Stomach smooth muscle (tissue), 2 donors: Measurements from ENCODE around the gene APH1A.

ENCODE experiments used
- H3K27ac ChIP-seq: one replicate; pipeline ENCODE4 v1.7.0; 2013; ENCODE audit warnings: mild to moderate bottlenecking, low read length, inconsistent platforms
- H3K27me3 ChIP-seq, 2 donors: one replicate each; pipeline ENCODE4 v1.7.0; 2013; ENCODE audit warnings: low read length in 2 of 2; ENCODE audit not compliant: insufficient read depth in 2 of 2, control insufficient read depth in 1 of 2
- H3K36me3 ChIP-seq, 2 donors: one replicate each; pipeline ENCODE4 v1.7.0; 2013; ENCODE audit warnings: low read length in 2 of 2; ENCODE audit not compliant: control insufficient read depth in 2 of 2, insufficient read depth in 2 of 2
- H3K4me1 ChIP-seq: one replicate; pipeline ENCODE4 v1.7.0; 2013; ENCODE audit warnings: low read length; ENCODE audit not compliant: control insufficient read depth, insufficient read depth
- H3K4me3 ChIP-seq, 2 donors: one replicate each; pipeline ENCODE4 v1.7.0; 2013; ENCODE audit warnings: low read length in 2 of 2
- H3K9ac ChIP-seq, 2 donors: one replicate each; pipeline ENCODE4 v1.7.0; 2013; ENCODE audit warnings: low read length in 2 of 2, mild to moderate bottlenecking in 1 of 2
- H3K9me3 ChIP-seq, 2 donors: one replicate each; pipeline ENCODE4 v1.7.0; 2013; ENCODE audit warnings: low read length in 2 of 2; ENCODE audit not compliant: control insufficient read depth in 2 of 2
- donor health status: healthy.
- donor health status: Pancreatic carcinoma.

Gene APH1A

GRCh38 chr1:150268340-150268704 is 494 bp downstream of the APH1A start:
- peaks cover 23 to 25% of the 10 kb centered on the region in 2 donors for H3K36me3 ChIP-seq
- peak overlapping the region; percentile 76 to 97 for H3K4me3 ChIP-seq
- no peaks in the 10 kb centered on the region for H3K9me3 ChIP-seq
- peak overlapping the region; percentile 93 to 97 for H3K9ac ChIP-seq
- H3K27me3 ChIP-seq, result no peaks in the 10 kb centered on the region
- H3K27ac ChIP-seq, result peak overlapping the region; percentile 94
- H3K4me1 ChIP-seq, result peaks cover 29% of the 10 kb centered on the region

- Histone ChIP-seq H3K9me3 (no peaks in the 10 kb centered on the region), H3K27me3 (no peaks in the 10 kb centered on the region), H3K36me3 (peaks cover 23 to 25% of the 10 kb centered on the region in 2 donors), H3K9ac (peak overlapping the region; percentile 93 to 97), H3K4me1 (peaks cover 25% of the 10 kb centered on the region), H3K4me3 (peak overlapping the region; percentile 76 to 97), H3K27ac (peak overlapping the region; percentile 94)
These were observed 920 bp downstream of the APH1A start for GRCh38 chr1:150267896-150268295.

GRCh38 chr1:150263549-150263948 is 5.3 kb downstream of the APH1A start:
- Histone ChIP-seq H3K27ac (no peak overlapping the region), H3K36me3 (peaks cover 23 to 25% of the 10 kb centered on the region in 2 donors), H3K9me3 (no peaks in the 10 kb centered on the region), H3K9ac (no peak overlapping the region), H3K27me3 (no peaks in the 10 kb centered on the region), H3K4me3 (no peak overlapping the region), H3K4me1 (peaks cover 33% of the 10 kb centered on the region)

- no peaks in the 10 kb centered on the region for H3K27me3 ChIP-seq
- no peak overlapping the region for H3K4me3 ChIP-seq
- H3K9me3 ChIP-seq, result no peaks in the 10 kb centered on the region
- H3K27ac ChIP-seq, result no peak overlapping the region
- peaks cover 34% of the 10 kb centered on the region for H3K4me1 ChIP-seq
- H3K9ac ChIP-seq, result peak overlapping the region in 1 of 2 donors; percentile 5
- peaks cover 23 to 25% of the 10 kb centered on the region in 2 donors for H3K36me3 ChIP-seq
These were observed 6.2 kb downstream of the APH1A start for GRCh38 chr1:150262388-150263320.

- H3K27ac ChIP-seq, result no peak overlapping the region
- no peaks in the 10 kb centered on the region for H3K27me3 ChIP-seq
These were observed 7.4 kb downstream of the APH1A start for GRCh38 chr1:150261367-150261766.

GRCh38 chr1:150259758-150260669 is 8.8 kb downstream of the APH1A start:
- Histone ChIP-seq H3K4me1 (peaks cover 48% of the 10 kb centered on the region), H3K27me3 (no peaks in the 10 kb centered on the region), H3K9ac (peak overlapping the region; percentile 15 to 55), H3K27ac (peak overlapping the region; percentile 31), H3K9me3 (no peaks in the 10 kb centered on the region), H3K4me3 (peak overlapping the region; percentile 7 to 40), H3K36me3 (peaks cover 4 to 5% of the 10 kb centered on the region in 2 donors)

More at GRCh38 chr1:150261367-150261766, 7.4 kb downstream of the APH1A start:
- no peak overlapping the region for H3K4me3 ChIP-seq
- peaks cover 38% of the 10 kb centered on the region for H3K4me1 ChIP-seq
- no peaks in the 10 kb centered on the region for H3K9me3 ChIP-seq
- H3K36me3 ChIP-seq, result peaks cover 16% of the 10 kb centered on the region in 2 donors
- no peak overlapping the region for H3K9ac ChIP-seq

- H3K4me1 ChIP-seq, result peaks cover 48% of the 10 kb centered on the region
- no peaks in the 10 kb centered on the region for H3K36me3 ChIP-seq
- H3K27me3 ChIP-seq, result no peaks in the 10 kb centered on the region
- H3K27ac ChIP-seq, result peak overlapping the region; percentile 80
- peak overlapping the region; percentile 67 to 71 for H3K4me3 ChIP-seq
- no peaks in the 10 kb centered on the region for H3K9me3 ChIP-seq
- peak overlapping the region in 1 of 2 donors; percentile 55 for H3K9ac ChIP-seq
These were observed 9.6 kb downstream of the APH1A start for GRCh38 chr1:150259217-150259616.

- peak within 1 kb of the TSS; percentile 80 for H3K27ac ChIP-seq
- peak within 1 kb of the TSS; percentile 64 to 69 for H3K9ac ChIP-seq
- H3K9me3 ChIP-seq, result no peaks in the 10 kb centered on the region
- H3K27me3 ChIP-seq, result no peaks in the 10 kb centered on the region
- no peaks in the 10 kb centered on the region for H3K36me3 ChIP-seq
- H3K4me3 ChIP-seq, result peak within 1 kb of the TSS; percentile 67 to 71
- H3K4me1 ChIP-seq, result peaks cover 48% of the 10 kb centered on the region
These were observed 10.9 kb downstream of the APH1A start, which contains the start of gene CA14 for GRCh38 chr1:150257624-150258585. Gene CA14, plus strand, starts transcription at chr1:150257774. Its CDS starts 355 bp downstream, at chr1:150258129.

- Histone ChIP-seq H3K27me3 (no peaks in the 10 kb centered on the region), H3K4me3 (peak overlapping the region; percentile 6 to 71)
These were observed 12.1 kb downstream of the APH1A start for GRCh38 chr1:150256554-150257341.

More at GRCh38 chr1:150256554-150257341, 12.1 kb downstream of the APH1A start:
- H3K4me1 ChIP-seq, result peaks cover 48% of the 10 kb centered on the region
- peak overlapping the region; percentile 18 to 36 for H3K9ac ChIP-seq
- H3K27ac ChIP-seq, result peak overlapping the region; percentile 80
- no peaks in the 10 kb centered on the region for H3K36me3 ChIP-seq
- H3K9me3 ChIP-seq, result no peaks in the 10 kb centered on the region
